Measurements from ENCODE around the gene IGSF21. TPM values are rescaled to one million over a fixed set of nuclear protein-coding genes. Genes with fewer than 3 reads are reported as not detected.

IGSF21 gene
- total and polyA plus RNA-seq, 2 of the 8 experiments (the other 6 are each of a cell fraction or from before 2014, with no cell fraction given) = 22.5 to 28.5 TPM

- Histone ChIP-seq H3K27ac (ENCODE audit: low read depth, low read length) (no peak overlapping the region), H4K5ac (ENCODE audit: insufficient read length, low read depth, low read length) (no peak overlapping the region), H4K91ac (replicated peaks; ENCODE audit: insufficient read length, low read length) (no peak overlapping the region), H3K23me2 (ENCODE audit: low read depth, low read length) (no peaks in the 10 kb centered on the region), H3K79me2 (ENCODE audit: control insufficient read depth in 1 of 2, insufficient read depth in 2 of 2, low read length in 2 of 2) (no peaks in the 10 kb centered on the region), H4K8ac (ENCODE audit: extremely low read depth, insufficient read depth, low read length) (no peak overlapping the region), H3K4me3 (ENCODE audit: extremely low read depth in 1 of 4, insufficient read depth in 2 of 4, low read depth in 3 of 4, low read length in 4 of 4) (no peak overlapping the region), H2BK15ac (ENCODE audit: low read length) (no peak overlapping the region), H3K9me3 (ENCODE audit: insufficient read depth in 2 of 2, low read depth in 1 of 2, low read length in 1 of 2) (no peaks in the 10 kb centered on the region), H3K18ac (ENCODE audit: extremely low read depth, low read length) (no peak overlapping the region), H3K56ac (replicated peaks; ENCODE audit: insufficient read length, low read depth, low read length) (no peak overlapping the region), H3K36me3 (ENCODE audit: control insufficient read depth in 2 of 4, insufficient read depth in 4 of 4, low read length in 3 of 4) (no peaks in the 10 kb centered on the region), H2BK5ac (ENCODE audit: low read depth, low read length) (no peak overlapping the region), H2BK120ac (replicated peaks; ENCODE audit: low read depth, low read length) (no peak overlapping the region), H3K23ac (ENCODE audit: insufficient read length) (no peak overlapping the region), H3K14ac (ENCODE audit: insufficient read length) (no peak overlapping the region), H2BK20ac (ENCODE audit: low read length) (no peak overlapping the region), H3K4me2 (ENCODE audit: insufficient read depth in 1 of 2, low read depth in 2 of 2, low read length in 2 of 2) (no peak overlapping the region), H2BK12ac (ENCODE audit: low read depth, low read length) (no peak overlapping the region), H3K27me3 (replicated peaks in 1 of 4; ENCODE audit: control insufficient read depth in 3 of 4, extremely low read depth in 1 of 4, insufficient read depth in 3 of 4, low read length in 3 of 4) (no peaks in the 10 kb centered on the region), H2AFZ (ENCODE audit: low read length) (no peak overlapping the region), H4K20me1 (replicated peaks in 1 of 2; ENCODE audit: control insufficient read depth in 1 of 2, insufficient read depth in 2 of 2, low read length in 2 of 2) (peaks cover 2 to 4% of the 10 kb centered on the region in 2 experiments), H3K79me1 (ENCODE audit: low read depth, low read length) (peaks cover 2% of the 10 kb centered on the region; the same call in 1 of the 2 replicates), H2AK5ac (ENCODE audit: low read depth, low read length) (no peak overlapping the region), H3K4me1 (replicated peaks in 1 of 4; ENCODE audit: control insufficient read depth in 3 of 4, insufficient read depth in 4 of 4, low read length in 3 of 4) (peaks cover 0 to 4% (median 1%) of the 10 kb centered on the region in 4 experiments; a peak in 2 of 7 replicates), H3K4ac (replicated peaks; ENCODE audit: insufficient read length, low read depth, low read length) (no peak overlapping the region), H3K9ac (replicated peaks in 1 of 4; ENCODE audit: extremely low read depth in 1 of 4, low read depth in 3 of 4, low read length in 3 of 4) (no peak overlapping the region)
- ChIA-PET POLR2A (ENCODE audit: partially characterized antibody) (no interaction called here), CTCF (ENCODE audit: partially characterized antibody) (interaction anchor here (0.9 to 2.7 kb wide), 4 partner anchors 9 to 227 kb away, joined by 3 to 9 read pairs (median 6); no protein-coding TSS in a partner anchor)
- no peak for FAIRE-seq
- 97% methylated on average over 4 of the region's 4 CpGs; no CpG with 5 or more reads in 1 of the 2 experiments for WGBS, 2 experiments (ENCODE audit: extremely low coverage in 1 of 2, insufficient coverage in 1 of 2, insufficient read length in 1 of 2, insufficient replicate concordance in 2 of 2, low coverage in 1 of 2, low lambda C conversion rate in 2 of 2, missing lambda C conversion rate in 1 of 2)
- no peak for DNase-seq (ENCODE audit: low read depth in 1 of 2, low spot score in 2 of 2)
- TF ChIP-seq USF2 (IDR thresholded peaks at IDR 0.05; ENCODE audit: low read length) (no peak), CEBPB (IDR thresholded peaks at IDR 0.05; ENCODE audit: low read depth, low read length) (no peak), ZNF274 (IDR thresholded peaks at IDR 0.05; ENCODE audit: borderline replicate concordance, extremely low read depth, low read length) (no peak), POU5F1 (IDR thresholded peaks at IDR 0.05; ENCODE audit: low read depth, low read length) (no peak), HDAC2 (IDR thresholded peaks at IDR 0.05; ENCODE audit: borderline replicate concordance in 1 of 2, low read depth in 2 of 2, low read length in 2 of 2) (no peak), HDAC6 (IDR thresholded peaks at IDR 0.05; ENCODE audit: low read depth, low read length) (no peak), ATF2 (IDR thresholded peaks at IDR 0.05; ENCODE audit: low read length) (no peak), TEAD4 (IDR thresholded peaks at IDR 0.05; ENCODE audit: low read depth, low read length) (no peak), ASH2L (IDR thresholded peaks at IDR 0.05; ENCODE audit: low read length) (no peak), ATF3 (IDR thresholded peaks at IDR 0.05; ENCODE audit: insufficient read depth, low read depth, low read length) (no peak), KDM4A (IDR thresholded peaks at IDR 0.05; ENCODE audit: low read depth, low read length, severe bottlenecking) (no peak)
Observed at GRCh38 chr1:18147672-18148071, 40.1 kb downstream of the IGSF21 start.
